GM15510 (cell line): ENCODE data around the gene CCR7.

Source experiments
- POLR2A ChIP-seq: IDR thresholded peaks from 3 replicates; pipeline ENCODE4 v1.6.1; 2011; ENCODE audit warnings: borderline replicate concordance; ENCODE audit not compliant: insufficient read length; ENCODE audit errors: extremely low read depth

The CCR7 gene

DNA sequence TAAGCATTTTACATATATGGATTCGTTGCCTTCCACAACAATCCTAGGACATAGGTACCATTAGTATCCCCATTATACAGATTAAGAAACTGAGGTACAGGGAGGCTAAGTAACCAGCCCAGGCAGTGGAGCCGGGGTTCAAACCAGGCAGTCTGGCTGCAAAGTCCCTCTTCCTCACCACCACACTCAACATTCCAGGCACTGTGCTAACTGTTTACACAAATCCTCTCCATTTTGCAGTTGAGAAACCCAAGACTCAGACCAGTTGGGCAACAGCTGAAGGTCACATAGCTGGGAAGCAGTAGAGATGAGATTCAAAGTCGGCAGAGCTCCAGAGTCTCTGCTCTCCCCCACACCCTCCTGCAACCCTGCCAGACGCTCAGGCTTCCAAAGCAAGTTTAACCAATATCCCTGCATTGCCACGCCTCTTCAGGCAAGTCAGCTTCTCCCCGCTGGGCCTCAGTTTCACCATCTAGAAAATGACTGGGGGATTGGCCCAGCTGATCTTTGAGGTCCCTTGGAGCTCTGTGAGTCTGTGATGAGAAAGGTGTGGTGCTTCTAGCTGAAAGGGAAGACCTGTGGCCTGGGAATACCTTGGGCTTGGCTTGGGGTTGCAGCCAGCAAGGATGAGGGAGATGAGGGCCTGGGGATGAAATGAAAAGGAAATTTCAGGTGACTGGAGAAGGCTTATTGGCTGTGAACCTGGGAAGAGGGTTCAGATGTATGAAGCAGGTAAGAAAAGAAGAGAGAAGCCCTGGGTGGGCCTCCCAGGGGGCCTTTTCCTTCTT lies 14.0 kb downstream of the CCR7 start:
- no peak for TF ChIP-seq POLR2A

DNA sequence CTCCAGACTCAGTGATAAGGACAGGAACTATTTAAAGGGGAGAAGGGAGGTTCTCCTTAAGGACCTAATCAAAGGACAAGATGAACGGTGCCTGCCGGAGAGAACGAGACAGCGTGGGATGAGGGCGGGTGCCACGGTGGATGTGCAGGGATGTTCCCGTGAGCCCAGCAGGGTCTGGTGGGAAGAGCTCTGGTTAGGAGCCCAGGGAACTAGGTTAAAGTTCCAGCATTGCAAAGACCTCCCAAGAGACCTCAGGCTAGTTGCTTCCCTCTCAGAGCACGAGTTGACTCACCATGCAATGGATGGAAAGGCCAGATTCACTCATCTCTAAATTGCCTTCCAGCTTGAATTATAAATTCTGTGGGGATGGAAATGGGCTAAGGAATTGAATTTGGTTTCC lies 14.7 kb downstream of the CCR7 start:
- TF ChIP-seq POLR2A, result no peak

DNA sequence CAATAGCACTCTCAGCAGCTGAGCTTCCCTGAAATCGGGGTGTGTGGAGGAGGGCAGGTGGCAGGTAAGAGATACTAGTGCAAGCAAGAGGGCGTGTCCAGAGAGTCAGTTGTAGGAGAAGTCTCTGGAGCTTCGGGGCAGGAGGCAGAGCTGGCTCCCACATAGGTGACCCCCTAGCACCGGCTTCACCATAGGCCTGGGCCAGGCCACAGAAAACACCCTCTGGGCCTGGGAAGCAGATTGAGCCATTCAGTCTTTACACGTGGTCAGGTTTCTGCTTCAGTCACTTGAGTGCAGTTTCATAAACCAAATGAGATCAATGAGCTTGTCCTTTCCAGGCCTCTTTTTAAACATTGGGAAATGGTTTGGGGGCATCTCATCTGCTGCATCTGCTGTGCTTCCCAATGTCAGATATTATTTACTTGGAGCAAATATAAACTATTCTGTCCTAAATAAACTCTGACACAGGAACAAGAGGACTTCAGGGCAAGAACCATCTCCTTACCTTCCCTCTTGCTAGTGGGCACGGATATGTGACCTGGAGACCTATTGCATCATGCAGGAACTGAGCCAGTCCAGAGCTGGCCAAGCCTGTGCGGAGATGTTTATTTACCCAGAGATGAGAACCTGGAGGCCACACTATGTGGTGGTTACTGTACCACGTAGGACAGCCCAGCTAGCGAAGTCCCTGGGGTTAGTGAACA lies 16.1 kb downstream of the CCR7 start:
- no peak for TF ChIP-seq POLR2A

DNA sequence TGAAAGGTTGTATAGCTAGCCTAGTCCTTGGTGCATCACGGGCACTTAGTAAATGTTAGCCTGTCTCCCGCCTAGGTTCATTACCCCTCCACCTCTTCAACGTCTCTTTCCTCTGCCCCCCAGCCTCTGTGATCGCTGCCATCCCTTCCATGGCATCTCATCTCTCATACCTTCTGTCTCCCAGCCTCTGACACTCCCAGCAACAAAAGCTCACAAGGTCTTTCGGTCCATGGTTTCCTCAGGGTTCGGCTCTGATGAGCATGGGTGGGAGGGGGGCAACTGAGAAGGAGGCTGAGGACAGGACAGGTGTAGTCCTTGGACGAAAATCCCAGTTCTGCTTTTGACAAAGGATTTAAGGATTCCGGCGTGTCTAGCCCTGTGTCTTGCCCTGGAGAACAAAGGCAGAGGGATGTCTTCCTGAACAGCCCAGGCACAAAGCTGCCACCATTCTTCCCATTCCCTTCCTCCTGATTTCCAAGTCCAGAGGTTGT lies 16.7 kb downstream of the CCR7 start:
- TF ChIP-seq POLR2A, result no peak

DNA sequence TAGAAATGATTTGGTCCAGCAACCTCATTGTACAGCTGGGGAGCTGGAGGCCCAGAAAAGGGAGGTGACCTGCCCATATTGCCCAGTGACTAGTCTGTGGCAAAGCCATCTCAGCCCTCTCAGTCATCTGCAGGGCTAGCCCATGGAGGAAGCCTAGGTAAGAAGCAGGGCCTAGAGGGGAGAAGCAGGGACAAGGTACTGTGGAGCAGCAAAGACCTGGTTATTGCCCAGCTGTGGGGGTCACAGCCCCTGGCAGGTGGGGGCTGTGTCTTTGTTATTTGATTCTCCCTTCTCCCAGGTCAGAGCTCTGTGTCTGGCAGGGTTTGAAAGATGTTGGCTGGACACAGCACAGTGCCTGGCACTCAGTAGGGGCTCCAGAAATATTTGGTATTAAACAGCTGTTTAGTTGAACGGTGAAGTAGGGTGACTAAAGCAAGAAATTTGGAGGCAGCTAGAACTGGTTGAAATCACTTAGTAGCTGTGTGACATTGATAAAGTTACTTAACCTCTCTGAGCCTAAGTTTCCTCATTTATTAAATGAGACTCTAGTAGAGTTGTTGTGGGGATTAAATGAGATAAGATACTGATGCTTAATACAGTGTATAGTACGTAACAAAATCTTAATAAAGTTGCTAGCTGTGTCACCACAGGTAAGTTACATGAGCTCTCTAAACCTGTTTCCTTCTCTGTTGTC lies 17.3 kb downstream of the CCR7 start:
- TF ChIP-seq POLR2A, result no peak

DNA sequence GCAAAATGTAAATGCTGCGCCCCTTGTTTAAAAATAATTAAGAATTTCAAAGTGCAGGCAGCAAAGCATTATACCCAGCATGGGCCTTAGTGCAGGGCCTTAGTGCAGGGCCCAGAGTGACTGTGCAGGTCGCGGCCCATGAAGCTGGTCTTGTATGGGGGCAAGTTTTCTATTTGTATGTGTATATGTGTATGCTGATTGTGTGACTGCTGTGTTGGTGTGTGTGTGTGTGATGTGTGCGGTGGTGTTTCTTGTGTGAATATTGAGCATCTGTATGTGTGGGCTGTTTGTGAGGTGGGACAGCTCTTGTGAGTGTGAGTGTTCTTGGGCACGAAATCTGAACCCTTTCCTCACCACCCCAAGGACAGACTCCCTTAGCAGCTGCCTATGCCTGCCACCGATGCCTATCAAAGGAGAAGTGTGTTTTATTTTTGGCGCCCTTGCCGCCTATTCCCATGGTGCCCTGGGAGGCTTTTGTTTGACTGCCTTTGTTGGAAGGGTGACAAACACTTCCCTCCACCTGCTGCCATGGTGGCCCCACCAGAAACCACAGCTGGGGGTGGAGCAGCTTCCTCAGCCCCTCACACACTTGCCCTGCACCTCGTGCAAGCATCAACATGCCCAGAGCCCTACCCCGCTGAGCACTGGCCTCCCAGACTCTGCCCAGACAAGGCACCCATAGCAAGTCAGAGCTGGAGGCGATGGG lies 18.0 kb downstream of the CCR7 start:
- no peak for TF ChIP-seq POLR2A

DNA sequence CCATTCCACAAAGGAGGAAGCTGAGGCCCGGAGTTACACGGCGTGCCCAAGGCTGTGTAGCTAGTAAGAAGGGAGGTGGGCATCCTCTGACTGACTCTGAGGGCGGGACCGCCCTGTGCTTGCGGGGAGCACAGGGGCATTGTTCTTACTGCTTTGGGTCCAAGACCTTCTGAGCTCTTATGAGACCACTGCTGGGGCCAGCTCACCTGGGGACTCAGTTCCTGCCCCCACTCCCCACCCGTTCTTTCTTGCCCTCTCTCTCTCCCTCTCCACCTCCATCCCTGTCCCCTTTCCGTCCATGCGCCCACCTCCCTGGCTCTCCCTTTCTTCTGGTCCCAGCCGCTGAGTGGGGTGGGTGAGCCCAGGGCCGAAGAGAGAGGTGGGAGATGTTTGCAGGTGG lies 19.6 kb downstream of the CCR7 start:
- TF ChIP-seq POLR2A, result no peak

DNA sequence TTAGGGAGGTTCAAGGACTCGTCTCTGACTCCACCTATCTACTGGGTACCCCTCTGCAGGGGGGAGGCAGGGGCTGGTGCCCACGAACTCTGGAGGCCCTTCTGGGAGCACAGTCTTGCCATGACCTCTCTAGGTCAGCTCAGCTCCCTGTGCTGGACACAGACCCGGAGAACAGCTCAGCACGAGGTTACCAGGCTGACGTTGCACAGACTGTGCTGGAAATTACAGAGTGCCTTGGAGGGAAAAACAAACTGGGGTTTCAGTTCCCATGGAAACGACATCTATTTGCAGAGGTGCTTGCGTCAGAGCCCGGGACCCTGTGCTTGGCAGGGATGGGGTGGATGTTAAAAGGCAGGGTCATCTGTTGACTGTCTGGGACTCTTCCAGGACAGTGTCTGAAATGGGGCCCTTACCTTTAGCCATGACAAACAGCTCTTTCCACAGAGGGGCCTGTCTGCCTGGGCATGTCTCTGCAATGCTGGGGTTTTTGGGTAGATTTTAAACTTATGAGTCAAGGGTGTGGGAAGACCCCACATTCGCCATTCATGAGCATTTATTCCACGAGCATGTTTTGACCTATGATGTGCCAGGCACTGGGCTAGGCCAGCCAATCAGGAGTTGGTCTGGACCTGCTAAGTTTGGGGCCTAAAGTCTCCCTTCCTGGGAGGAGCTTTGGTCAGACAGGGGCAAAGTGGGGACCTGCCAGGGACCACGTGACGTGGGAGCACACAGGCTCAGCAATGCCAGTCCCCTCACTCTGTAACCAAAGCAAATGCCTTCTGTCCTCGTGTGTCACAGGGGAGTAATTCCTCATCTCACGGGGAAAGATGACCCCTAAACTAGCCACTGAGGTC lies 22.5 kb downstream of the CCR7 start:
- no peak for TF ChIP-seq POLR2A

DNA sequence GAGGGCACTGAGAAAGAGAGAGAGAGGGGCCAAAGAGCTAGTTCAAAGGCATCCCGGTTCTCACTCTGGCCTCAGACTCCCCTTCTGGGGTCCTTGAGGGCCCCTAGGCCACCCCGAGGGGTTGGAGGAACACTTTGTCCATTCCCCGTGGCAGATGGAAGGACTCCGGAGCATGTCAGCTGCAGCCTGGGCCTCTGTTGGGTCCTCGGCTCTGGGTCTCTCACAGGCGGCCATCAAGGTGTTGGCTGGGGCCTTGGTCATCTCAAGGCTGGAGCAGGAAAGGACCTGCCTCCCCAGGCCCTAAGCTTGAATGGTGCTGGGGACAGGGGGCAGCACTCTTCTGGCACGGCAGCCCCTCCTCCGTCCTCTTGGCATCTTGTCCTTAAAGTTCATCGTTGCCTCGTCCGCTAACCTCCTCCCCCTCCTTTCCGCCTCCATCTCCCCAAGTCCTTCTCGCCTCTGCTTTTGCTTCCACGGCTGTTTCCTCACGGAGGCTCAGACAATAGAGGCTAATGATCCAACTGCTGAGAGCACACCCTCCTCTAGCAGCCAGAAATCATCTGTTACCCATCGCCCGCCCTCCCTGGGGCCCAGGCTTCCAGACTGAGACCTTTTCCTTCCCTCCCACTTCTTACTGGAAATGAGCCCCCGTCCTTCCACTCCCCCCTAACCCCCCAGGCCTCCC lies 23.3 kb downstream of the CCR7 start:
- TF ChIP-seq POLR2A, result no peak

DNA sequence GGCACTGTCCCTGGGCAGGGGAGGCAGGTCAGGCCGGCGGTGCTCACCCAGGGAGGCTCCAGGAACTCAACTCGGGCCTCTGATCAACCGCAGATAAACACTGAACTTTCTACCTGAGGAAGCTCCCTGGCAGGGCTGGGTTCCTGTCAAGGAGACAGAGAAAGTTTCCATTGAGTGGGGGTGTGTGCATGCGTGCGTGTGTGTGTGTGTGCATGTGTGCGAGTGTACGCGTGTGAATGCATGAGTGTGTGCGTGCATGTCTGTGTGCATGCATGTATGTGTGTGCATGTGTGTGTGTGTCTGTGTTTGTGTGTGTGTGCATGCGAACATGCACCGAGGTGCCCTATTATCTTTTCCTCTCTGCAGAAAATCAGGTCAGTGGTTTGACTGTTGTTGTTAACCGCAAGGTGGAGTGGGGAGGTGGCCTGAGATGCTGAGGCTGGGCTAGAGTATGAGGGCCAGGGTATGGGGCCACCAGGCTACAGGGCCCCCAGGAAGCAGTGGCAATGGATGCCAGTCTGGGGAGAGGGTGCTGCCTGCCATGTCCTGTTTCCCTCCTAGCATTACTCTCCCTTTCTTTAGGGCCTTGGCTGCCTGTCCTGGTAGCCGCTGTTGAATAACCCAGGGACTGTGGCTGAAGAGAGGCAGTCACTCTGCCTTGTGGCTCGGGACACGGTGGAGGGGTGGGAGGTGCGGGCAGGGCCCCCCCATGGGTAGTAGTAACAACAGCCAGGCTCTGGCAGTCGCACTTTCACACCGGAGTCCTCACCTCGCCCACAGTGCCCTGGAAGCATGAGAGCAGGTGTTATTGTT lies 24.0 kb downstream of the CCR7 start:
- no peak for TF ChIP-seq POLR2A

DNA sequence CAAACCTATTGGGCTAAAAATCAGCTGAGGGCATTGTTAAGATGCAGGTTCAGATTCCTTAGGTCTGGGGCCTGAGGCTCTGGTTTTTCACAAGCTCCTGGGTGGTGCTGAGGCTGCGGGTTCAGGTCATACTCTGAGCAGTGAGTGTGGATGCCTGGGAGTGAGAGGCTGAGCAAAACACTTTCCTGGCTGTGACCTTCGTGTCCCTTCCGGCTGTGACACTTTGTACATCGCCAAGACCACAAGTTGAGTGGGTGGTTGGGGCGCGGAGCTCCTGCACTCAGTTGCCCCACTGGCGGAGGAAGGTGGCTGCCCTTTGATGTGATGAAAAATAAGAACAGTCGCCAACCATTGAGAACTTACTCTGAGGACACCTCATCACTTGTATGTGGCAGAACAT lies 24.8 kb downstream of the CCR7 start:
- no peak for TF ChIP-seq POLR2A

DNA sequence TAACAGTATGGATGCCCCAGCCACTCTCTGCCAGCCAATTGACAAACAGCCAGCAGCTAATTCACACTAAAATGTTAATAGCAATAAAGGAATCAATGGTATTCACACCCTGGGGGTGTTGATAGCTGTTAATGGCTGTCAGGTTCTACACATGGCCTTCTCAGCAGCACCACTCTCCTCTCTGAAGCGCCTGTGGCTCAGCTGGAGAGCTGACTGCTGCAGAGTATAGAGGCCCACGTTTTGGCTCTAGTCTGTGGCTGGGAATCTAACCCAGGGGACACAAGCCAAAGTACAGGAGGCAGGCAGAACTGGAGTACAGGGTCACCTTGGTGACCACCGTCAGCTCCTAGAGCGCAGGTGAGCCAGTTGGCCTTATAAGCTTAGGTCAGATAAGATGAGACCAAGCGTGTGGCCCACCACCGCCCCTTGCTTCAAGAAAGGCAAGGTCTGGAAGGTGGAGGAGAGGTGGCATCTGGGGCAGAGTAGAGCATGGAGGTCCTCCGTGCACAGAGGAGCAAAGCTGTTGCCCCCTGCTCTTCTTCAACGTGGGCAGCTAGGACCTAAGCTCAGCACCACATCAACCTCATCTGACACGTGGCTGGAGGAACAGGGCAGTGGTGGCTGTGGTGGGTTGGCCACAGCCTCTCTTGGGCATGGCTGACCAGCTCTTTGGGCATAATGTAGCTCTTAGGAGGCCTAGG lies 25.4 kb downstream of the CCR7 start:
- no peak for TF ChIP-seq POLR2A

DNA sequence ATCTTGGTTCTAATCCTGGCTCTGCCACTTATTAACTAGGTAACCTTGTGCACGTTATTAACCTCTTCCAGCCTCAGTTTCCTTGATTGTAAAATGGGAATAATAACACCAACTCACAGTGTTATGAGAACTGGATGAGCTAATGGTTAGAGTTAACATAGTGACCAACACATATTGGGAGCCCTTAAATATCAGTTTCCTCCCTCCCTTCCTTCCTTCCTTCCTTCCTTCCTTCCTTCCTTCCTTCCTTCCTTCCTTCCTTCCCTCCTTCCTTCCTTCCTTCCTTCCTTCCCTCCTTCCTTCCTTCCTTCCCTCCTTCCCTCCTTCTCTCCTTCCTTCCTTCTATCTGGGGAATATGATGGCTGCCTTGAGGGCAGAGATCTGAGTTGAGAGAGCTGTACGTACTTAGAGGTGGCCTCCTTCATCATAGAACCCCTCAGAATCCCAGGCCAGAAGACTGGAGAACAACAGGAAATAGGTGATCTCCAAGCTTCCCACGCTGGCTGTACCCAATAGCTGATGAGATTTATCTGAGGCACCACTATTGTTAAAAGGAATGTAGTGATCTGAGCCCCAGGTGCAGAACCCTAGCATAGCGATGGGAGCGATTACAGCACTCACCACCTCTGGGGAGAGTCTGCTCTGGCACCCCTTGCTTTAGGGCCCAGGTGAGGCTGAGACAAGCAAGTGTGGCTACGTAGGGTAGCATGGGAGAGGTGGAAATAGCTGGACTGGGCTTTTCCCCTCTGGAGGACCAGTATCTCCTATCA lies 26.2 kb downstream of the CCR7 start:
- no peak for TF ChIP-seq POLR2A
